GM12801 (cell line): ENCODE data around the gene METAP1D.

Source experiments
- TF ChIP-seq, protein P1 (sequence below): IDR thresholded peaks from one replicate; pipeline ENCODE4 v1.5.1; 2011; ENCODE audit warnings: control low read depth; ENCODE audit not compliant: insufficient read length; ENCODE audit errors: extremely low read depth

The METAP1D gene

DNA sequence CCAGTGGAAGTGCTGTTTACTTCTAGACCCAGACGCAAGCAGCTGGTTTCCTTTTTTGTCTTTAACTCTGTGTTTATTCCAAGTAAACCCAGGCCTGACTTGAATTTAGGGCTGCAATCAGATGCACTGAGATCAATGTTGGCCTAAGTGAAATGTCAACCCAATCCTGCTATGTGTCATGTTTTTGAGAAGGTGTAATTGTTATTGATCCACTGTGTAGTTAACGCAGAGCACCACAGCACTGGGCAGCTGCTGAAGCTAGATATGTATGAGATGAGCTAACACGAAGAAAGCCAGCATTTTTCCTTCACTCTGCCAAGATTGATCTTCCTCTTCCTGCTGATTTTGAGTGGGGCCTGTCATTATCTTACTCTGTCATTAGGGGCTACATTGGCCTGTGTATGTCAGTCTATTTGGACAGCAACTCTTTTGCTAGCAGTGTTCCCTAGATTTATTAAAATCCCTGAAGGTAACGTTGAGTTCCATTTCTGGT lies 66.7 kb downstream of the METAP1D start:
- TF ChIP-seq, protein P1, sequence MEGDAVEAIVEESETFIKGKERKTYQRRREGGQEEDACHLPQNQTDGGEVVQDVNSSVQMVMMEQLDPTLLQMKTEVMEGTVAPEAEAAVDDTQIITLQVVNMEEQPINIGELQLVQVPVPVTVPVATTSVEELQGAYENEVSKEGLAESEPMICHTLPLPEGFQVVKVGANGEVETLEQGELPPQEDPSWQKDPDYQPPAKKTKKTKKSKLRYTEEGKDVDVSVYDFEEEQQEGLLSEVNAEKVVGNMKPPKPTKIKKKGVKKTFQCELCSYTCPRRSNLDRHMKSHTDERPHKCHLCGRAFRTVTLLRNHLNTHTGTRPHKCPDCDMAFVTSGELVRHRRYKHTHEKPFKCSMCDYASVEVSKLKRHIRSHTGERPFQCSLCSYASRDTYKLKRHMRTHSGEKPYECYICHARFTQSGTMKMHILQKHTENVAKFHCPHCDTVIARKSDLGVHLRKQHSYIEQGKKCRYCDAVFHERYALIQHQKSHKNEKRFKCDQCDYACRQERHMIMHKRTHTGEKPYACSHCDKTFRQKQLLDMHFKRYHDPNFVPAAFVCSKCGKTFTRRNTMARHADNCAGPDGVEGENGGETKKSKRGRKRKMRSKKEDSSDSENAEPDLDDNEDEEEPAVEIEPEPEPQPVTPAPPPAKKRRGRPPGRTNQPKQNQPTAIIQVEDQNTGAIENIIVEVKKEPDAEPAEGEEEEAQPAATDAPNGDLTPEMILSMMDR = no peak

DNA sequence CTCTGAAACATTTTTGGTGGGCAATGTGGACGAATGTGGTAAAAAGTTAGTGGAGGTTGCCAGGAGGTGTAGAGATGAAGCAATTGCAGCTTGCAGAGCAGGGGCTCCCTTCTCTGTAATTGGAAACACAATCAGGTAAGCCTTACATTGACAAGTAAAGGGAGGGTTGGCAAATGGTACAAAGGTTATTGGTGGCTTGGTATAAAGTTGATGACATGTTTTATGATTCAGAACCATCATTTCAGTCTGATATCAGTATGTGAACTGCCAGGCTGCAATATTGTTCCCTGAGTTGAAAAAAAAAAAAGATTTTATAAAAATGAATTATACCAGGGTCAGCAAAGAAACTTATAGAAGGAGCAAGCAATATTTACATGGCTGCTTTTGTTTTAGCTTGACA lies 71.2 kb downstream of the METAP1D start:
- TF ChIP-seq, protein P1 = no peak

DNA sequence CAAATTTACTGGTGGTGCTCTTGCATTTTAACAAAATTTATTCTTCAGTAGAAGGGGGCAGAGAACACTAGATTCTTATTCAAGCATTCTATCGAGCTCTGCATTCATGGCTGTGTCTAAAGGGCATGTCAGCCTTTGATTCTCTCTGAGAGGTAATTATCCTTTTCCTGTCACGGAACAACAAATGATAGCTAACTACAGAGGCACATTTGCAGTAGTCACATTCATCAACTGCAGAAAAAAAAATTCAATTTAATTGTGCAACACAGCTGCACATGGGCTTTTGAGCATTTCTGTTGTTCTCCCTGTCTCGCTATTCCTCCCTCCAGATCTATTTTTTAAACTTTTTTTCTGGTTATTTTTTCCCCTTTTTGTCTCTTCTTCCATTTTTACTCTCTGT lies 72.5 kb downstream of the METAP1D start:
- TF ChIP-seq, protein P1 = no peak

DNA sequence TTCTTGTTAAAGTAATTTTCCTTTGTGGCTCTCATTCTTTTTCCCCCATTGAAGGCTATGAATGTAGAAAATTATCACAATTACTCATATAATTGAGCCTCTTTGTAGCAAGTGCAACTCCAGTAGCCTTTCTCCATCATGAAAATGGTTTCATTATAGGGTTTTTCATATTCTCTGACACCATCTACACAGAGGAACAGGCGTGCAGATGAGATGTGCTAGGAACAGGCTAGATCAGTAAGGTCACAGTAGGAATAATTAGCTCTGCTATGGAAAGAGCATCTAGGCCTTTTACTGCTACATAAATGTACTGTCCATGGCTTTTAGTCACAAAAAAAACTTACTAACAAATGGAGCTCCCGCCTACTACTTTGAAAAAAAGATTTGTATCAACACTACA lies 73.0 kb downstream of the METAP1D start:
- TF ChIP-seq, protein P1 = no peak

DNA sequence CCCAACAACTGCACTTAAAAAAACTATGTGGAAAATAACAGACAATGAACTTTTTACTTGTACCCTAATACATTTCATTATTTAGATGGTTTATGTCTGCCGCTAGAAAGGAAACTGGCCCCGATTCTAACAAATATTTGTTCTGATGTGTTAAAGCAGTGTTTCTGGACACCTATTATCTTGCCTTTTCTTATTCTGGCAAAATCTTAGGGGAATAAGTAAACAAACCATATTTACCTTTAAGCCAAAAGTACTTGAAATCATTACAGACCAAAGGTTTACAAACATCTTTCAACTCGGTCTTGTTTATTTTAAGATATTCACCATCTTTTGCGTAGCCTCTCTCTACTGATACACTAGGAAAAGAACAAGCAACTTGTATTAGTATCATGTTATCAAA lies 73.8 kb downstream of the METAP1D start:
- TF ChIP-seq, protein P1 = no peak

DNA sequence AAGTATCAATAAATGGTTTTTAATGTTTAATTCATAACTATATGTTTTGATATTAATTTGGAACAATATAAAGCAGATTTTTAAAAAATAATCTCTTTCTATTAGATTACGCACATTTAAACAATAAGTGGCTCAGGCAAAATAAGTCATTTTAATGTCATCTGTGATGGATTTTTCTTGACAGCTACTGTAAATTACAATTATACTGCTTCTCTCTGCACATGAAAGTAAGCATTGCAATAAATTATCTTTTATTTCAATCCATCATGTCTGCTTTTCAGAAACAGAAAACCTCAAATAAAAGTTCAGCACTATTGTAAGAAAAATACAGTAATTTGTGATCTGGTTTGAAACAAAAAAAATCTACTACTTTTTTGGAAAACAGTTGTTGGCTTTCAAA lies 74.5 kb downstream of the METAP1D start:
- TF ChIP-seq, protein P1 = no peak

DNA sequence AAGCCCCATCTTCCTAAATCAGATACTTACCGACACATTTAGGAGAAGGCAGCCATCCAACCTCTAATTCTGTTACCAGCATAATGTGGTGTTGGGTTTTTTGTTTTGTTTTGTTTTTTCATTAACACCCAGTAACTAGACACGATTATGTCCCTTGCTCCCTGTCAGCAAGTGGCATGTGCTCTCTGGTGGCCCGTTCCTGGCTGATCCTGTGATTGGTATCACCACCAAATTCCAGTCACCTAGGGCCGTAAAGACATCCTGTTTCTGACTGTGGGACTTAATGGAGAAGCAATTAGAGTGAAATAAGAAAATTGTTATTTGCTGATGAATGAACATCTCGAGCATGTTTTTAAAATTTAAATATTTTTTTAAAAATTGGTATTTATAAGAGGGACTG lies 79.7 kb downstream of the METAP1D start:
- TF ChIP-seq, protein P1 = no peak
